GM12878 (cell line): ENCODE data around the gene UQCRH. TPM values are rescaled to one million over a fixed set of nuclear protein-coding genes. Genes with fewer than 3 reads are reported as not detected.

Experiments used
- BCLAF1 ChIP-seq: fragments of 450-650 bp; IDR thresholded peaks from 2 replicates; pipeline ENCODE4 v1.6.1; 2017; ENCODE audit warnings: antibody characterized with exemption, mild to moderate bottlenecking, moderate library complexity
- CREB1 ChIP-seq: IDR thresholded peaks from 2 replicates; pipeline ENCODE4 v1.6.1; 2012; ENCODE audit warnings: low read depth, mild to moderate bottlenecking, inconsistent platforms
- E2F8 ChIP-seq: fragments of 450-650 bp; IDR thresholded peaks from 2 replicates; pipeline ENCODE4 v1.6.1; 2018; ENCODE audit warnings: mild to moderate bottlenecking, low read depth, moderate library complexity; ENCODE audit not compliant: partially characterized antibody
- ELK1 ChIP-seq: IDR thresholded peaks from 2 replicates; pipeline ENCODE4 v1.6.1; 2012; ENCODE audit warnings: low read depth, low read length, improper control_type of control experiment
- EP300 ChIP-seq, 2 experiments: fragments of 150-350 bp in 1 of 2; IDR thresholded peaks; 2 replicates each; pipeline ENCODE4 v1.6.1; 2011 to 2012; ENCODE audit warnings: low read depth in 2 of 2, low read length in 2 of 2, borderline replicate concordance in 1 of 2, improper control_type of control experiment in 1 of 2, inconsistent platforms in 1 of 2; ENCODE audit not compliant: control insufficient read depth in 1 of 2
- GABPA ChIP-seq: IDR thresholded peaks from 2 replicates; pipeline ENCODE4 v1.6.1; 2014; ENCODE audit warnings: antibody characterized with exemption, low read depth, mild to moderate bottlenecking, inconsistent platforms
- HDAC2 ChIP-seq: fragments of 200-600 bp; sonication (generic); IDR thresholded peaks from 2 replicates; pipeline ENCODE4 v1.6.1; 2017
- MTA3 ChIP-seq: IDR thresholded peaks from 2 replicates; pipeline ENCODE4 v1.6.1; 2012; ENCODE audit warnings: low read length, inconsistent platforms, borderline replicate concordance
- NR2C2 ChIP-seq: IDR thresholded peaks from 2 replicates; pipeline ENCODE4 v1.6.1; 2011; ENCODE audit warnings: borderline replicate concordance, low read depth; ENCODE audit not compliant: control insufficient read depth, insufficient read length
- PAX5 ChIP-seq: IDR thresholded peaks from 2 replicates; pipeline ENCODE4 v1.6.1; 2011; ENCODE audit warnings: low read depth, low read length, borderline replicate concordance
- POLR2A ChIP-seq: IDR thresholded peaks from 2 replicates; pipeline ENCODE4 v1.6.1; 2011; ENCODE audit warnings: low read depth, mild to moderate bottlenecking, low read length
- RB1 ChIP-seq: fragments of 450-650 bp; formaldehyde crosslinking; IDR thresholded peaks from 2 replicates; pipeline ENCODE4 v1.6.1; 2017; ENCODE audit warnings: mild to moderate bottlenecking, borderline replicate concordance
- RELA ChIP-seq: fragments of 450-650 bp; IDR thresholded peaks from 2 replicates; pipeline ENCODE4 v1.8.0; 2014; ENCODE audit warnings: borderline replicate concordance; ENCODE audit not compliant: partially characterized antibody
- STAT3 ChIP-seq: IDR thresholded peaks from 2 replicates; pipeline ENCODE4 v1.6.1; 2011; ENCODE audit warnings: low read depth, low read length, improper control_type of control experiment
- SUPT20H ChIP-seq: IDR thresholded peaks from 2 replicates; pipeline ENCODE4 v1.6.1; 2011; ENCODE audit warnings: low read depth, mild to moderate bottlenecking, low read length, moderate library complexity, borderline replicate concordance; ENCODE audit not compliant: control insufficient read depth
- TCF12 ChIP-seq: IDR thresholded peaks from 2 replicates; pipeline ENCODE4 v1.6.1; 2011; ENCODE audit warnings: low read depth, mild to moderate bottlenecking, low read length
- ZBED1 ChIP-seq: IDR thresholded peaks from 2 replicates; pipeline ENCODE4 v1.6.1; 2016; ENCODE audit warnings: borderline replicate concordance
- ZNF592 ChIP-seq: fragments of 450-650 bp; IDR thresholded peaks from 2 replicates; pipeline ENCODE4 v1.6.1; 2017; ENCODE audit warnings: mild to moderate bottlenecking, moderate library complexity
- polyA plus RNA-seq, 11 experiments: library from polyadenylated mRNA; depleted of rRNA in 4 of 11; unstranded in 6 of 11; stranded (reverse) in 5 of 11; fragments of >200 nt; fragmentation: Nextera tagmentation in 4 of 11; fragmentation: Illumina TruSeq in 1 of 11; extraction: Ambion mirVana in 4 of 11; extraction: Trizol in 1 of 11; gene quantifications; 1 replicate in 1 of 11; 2 replicates in 10 of 11; pipeline versions ENCODE4 v1.2.1 to v1.2.3, GENCODE V29; 2011 to 2016; ENCODE audit warnings: inconsistent platforms in 2 of 11, missing spikeins in 2 of 11, low read depth in 1 of 11
- total RNA-seq, 4 experiments: library from RNA; depleted of rRNA in 3 of 4; stranded (reverse); fragments of >200 nt in 3 of 4; fragmentation: Illumina TruSeq in 1 of 4; extraction: Trizol in 1 of 4; gene quantifications; 2 replicates each; pipeline versions ENCODE4 v1.2.1 to v1.2.3, GENCODE V29; 2013 to 2021

UQCRH gene
- total and polyA plus RNA-seq, 10 of the 15 experiments (the other 5 are each of a cell fraction or from before 2014, with no cell fraction given) = 363 to 1,782 (median 597) TPM

GRCh38 chr1:46301808-46302640 lies 1.5 kb upstream of the UQCRH start (continued):
- no peak for TF ChIP-seq BCLAF1
- peak; percentile 65 for TF ChIP-seq POLR2A
- TF ChIP-seq ZBED1 = no peak
- no peak for TF ChIP-seq TCF12
- no peak for TF ChIP-seq E2F8
- no peak for TF ChIP-seq MTA3
- no peak for TF ChIP-seq GABPA
- no peak for TF ChIP-seq SUPT20H
- no peak for TF ChIP-seq NR2C2
- TF ChIP-seq RB1 = no peak
- no peak for TF ChIP-seq EP300 (IDR thresholded peaks at IDR 0.05; ENCODE audit: borderline replicate concordance in 1 of 2, control insufficient read depth in 1 of 2, low read depth in 2 of 2, low read length in 2 of 2)
- TF ChIP-seq RELA = no peak
- no peak for TF ChIP-seq STAT3
- no peak for TF ChIP-seq ZNF592
- TF ChIP-seq ELK1 = no peak
- TF ChIP-seq PAX5 = no peak
- TF ChIP-seq HDAC2 = no peak
- no peak for TF ChIP-seq CREB1
